GM23338 (cell line): ENCODE measurements around the gene ZNF837. TPM values are rescaled to one million over a fixed set of nuclear protein-coding genes. Genes with fewer than 3 reads are reported as not detected.

Experiments
- ATAC-seq: fragments of 200-7000 bp; cut with Tn5 transposase; 3 replicates; pipeline ENCODE4 v1.9.1; 2020
- DNase-seq: peaks from one replicate; pipeline ENCODE4 v3.0.0-alpha.2; 2015; ENCODE audit warnings: low spot score
- H2AFZ ChIP-seq: fragments of 200-600 bp; sonication (generic); 2 replicates; pipeline ENCODE4 v1.8.0; 2016; ENCODE audit warnings: antibody characterized with exemption, mild to moderate bottlenecking, moderate library complexity
- H3F3A ChIP-seq: fragments of 200-600 bp; sonication (generic); replicated peaks from 2 replicates; pipeline ENCODE4 v1.8.0; 2017; ENCODE audit warnings: antibody characterized with exemption, mixed run types, low read depth
- H3K27ac ChIP-seq: fragments of 200-600 bp; sonication (generic); 2 replicates; pipeline ENCODE4 v1.6.1; 2016; ENCODE audit warnings: low read depth
- H3K27me3 ChIP-seq: fragments of 200-600 bp; sonication (generic); 2 replicates; pipeline ENCODE4 v1.8.0; 2016; ENCODE audit warnings: mild to moderate bottlenecking, mixed run types, moderate library complexity; ENCODE audit not compliant: insufficient read depth
- H3K36me3 ChIP-seq: fragments of 200-600 bp; sonication (generic); 2 replicates; pipeline ENCODE4 v1.8.0; 2016; ENCODE audit warnings: mild to moderate bottlenecking; ENCODE audit not compliant: insufficient read depth
- H3K4me1 ChIP-seq: fragments of 200-600 bp; sonication (generic); 2 replicates; pipeline ENCODE4 v1.8.0; 2016; ENCODE audit warnings: mild to moderate bottlenecking, moderate library complexity; ENCODE audit not compliant: insufficient read depth
- H3K4me2 ChIP-seq: fragments of 200-600 bp; sonication (generic); 2 replicates; pipeline ENCODE4 v1.7.1; 2017; ENCODE audit warnings: mixed run types
- H3K4me3 ChIP-seq: fragments of 200-600 bp; sonication (generic); 2 replicates; pipeline ENCODE4 v1.6.1; 2016; ENCODE audit warnings: mixed run types
- H3K79me2 ChIP-seq: fragments of 200-600 bp; sonication (generic); replicated peaks from 2 replicates; pipeline ENCODE4 v1.8.0; 2017; ENCODE audit warnings: mild to moderate bottlenecking; ENCODE audit not compliant: insufficient read depth
- H3K9me2 ChIP-seq: fragments of 200-600 bp; sonication (generic); 2 replicates; pipeline ENCODE4 v1.8.0; 2017; ENCODE audit not compliant: insufficient read depth
- H4K20me1 ChIP-seq: fragments of 200-600 bp; sonication (generic); replicated peaks from 2 replicates; pipeline ENCODE4 v1.8.0; 2017; ENCODE audit warnings: mild to moderate bottlenecking; ENCODE audit not compliant: insufficient read depth
- H3K27ac Mint-ChIP-seq: 2 replicates; pipeline ENCODE4 v1.8.0; 2020; ENCODE audit warnings: inconsistent platforms, mild to moderate bottlenecking, moderate library complexity, mixed read lengths
- H3K27me3 Mint-ChIP-seq: 3 replicates; pipeline ENCODE4 v1.8.0; 2022; ENCODE audit warnings: low read depth, mild to moderate bottlenecking, moderate library complexity, mixed read lengths, inconsistent platforms; ENCODE audit not compliant: insufficient read depth, poor library complexity
- H3K36me3 Mint-ChIP-seq: 3 replicates; pipeline ENCODE4 v1.8.0; 2021; ENCODE audit warnings: low read depth, mild to moderate bottlenecking, inconsistent platforms, moderate library complexity, mixed read lengths
- H3K4me1 Mint-ChIP-seq: 3 replicates; pipeline ENCODE4 v1.8.0; 2020; ENCODE audit warnings: mild to moderate bottlenecking, inconsistent platforms, mixed read lengths
- H3K4me3 Mint-ChIP-seq: 3 replicates; pipeline ENCODE4 v1.8.0; 2021; ENCODE audit warnings: moderate library complexity, mild to moderate bottlenecking, inconsistent platforms, mixed read lengths
- H3K9me3 Mint-ChIP-seq: 3 replicates; pipeline ENCODE4 v1.8.0; 2020; ENCODE audit warnings: moderate library complexity, mild to moderate bottlenecking, inconsistent platforms, mixed read lengths
- REST ChIP-seq: IDR thresholded peaks from one replicate; pipeline ENCODE4 v1.6.1; 2018; ENCODE audit warnings: antibody characterized with exemption; ENCODE audit not compliant: unreplicated experiment
- microRNA-seq: library from miRNA; unstranded; fragments of <30 nt; microRNA quantifications from one replicate; pipeline ENCODE4, GENCODE V29; 2017
- polyA plus RNA-seq: library from polyadenylated mRNA; unstranded; fragments of >200 nt; fragmentation: Nextera tagmentation; extraction: Ambion mirVana; gene quantifications from 2 replicates; pipeline ENCODE4 v1.2.1, GENCODE V29; 2016
- small RNA-seq: library from RNA; depleted of rRNA; stranded (forward); fragments of <200 nt; gene quantifications from one replicate; pipeline ENCODE3, GENCODE V24; 2014; ENCODE audit warnings: low replicate concordance
- total RNA-seq: library from RNA; depleted of rRNA; stranded (reverse); fragments of >200 nt; shearing (Covaris generic); gene quantifications from 2 replicates; pipeline ENCODE4 v1.2.3, GENCODE V29; 2014; rRNA removed

The ZNF837 gene
- total and polyA plus RNA-seq, 2 experiments from 2014 or later: 3.1 to 11.0 TPM

GRCh38 chr19:58318297-58318696 lies 62.5 kb downstream of the ZNF837 start:
- Mint-ChIP-seq H3K27me3 (peaks cover 4% of the 10 kb centered on the region), H3K4me1 (no peaks in the 10 kb centered on the region), H3K36me3 (peaks cover 27% of the 10 kb centered on the region), H3K4me3 (no peak overlapping the region), H3K9me3 (no peaks in the 10 kb centered on the region), H3K27ac (no peak overlapping the region)
- Histone ChIP-seq H3K4me2 (no peak overlapping the region), H3K4me1 (no peaks in the 10 kb centered on the region), H4K20me1 (peaks cover 17% of the 10 kb centered on the region), H3K79me2 (no peaks in the 10 kb centered on the region), H3K4me3 (no peak overlapping the region), H2AFZ (no peak overlapping the region), H3K9me2 (no peaks in the 10 kb centered on the region), H3F3A (no peaks in the 10 kb centered on the region), H3K36me3 (peaks cover 7% of the 10 kb centered on the region; the same call in 1 of the 2 replicates), H3K27me3 (no peaks in the 10 kb centered on the region), H3K27ac (no peak overlapping the region)
- no peak for DNase-seq
- no peak for TF ChIP-seq REST
- ATAC-seq: no peak; the same call in 2 of the 3 replicates

Small RNA genes within 50 kb of the gene (microRNA-seq; reads per million reads assigned to microRNA genes)
- gene MIR4754 (not detected), gene MIR6806 (not detected)

Small RNA genes within 50 kb of the gene (small RNA-seq; reads per million reads assigned to genes)
- gene MIR4754 (not detected), gene MIR6806 (not detected), gene RNA5SP473 (0.10 reads per million)

Other genes with a start within 250 kb of the ZNF837 start
- gene ZNF329, start 230.2 kb downstream of the ZNF837 start, total RNA-seq: 15.2 and 16.9 TPM in 2 replicates
- 2.7 and 3.3 TPM in 2 replicates for gene ZNF329, start 230.2 kb downstream of the ZNF837 start, polyA plus RNA-seq
- 31.2 and 40.0 TPM in 2 replicates for gene ZNF274, start 198.0 kb downstream of the ZNF837 start, total RNA-seq
- gene ZNF274, start 198.0 kb downstream of the ZNF837 start, polyA plus RNA-seq: 17.5 and 19.9 TPM in 2 replicates
- 93.9 and 105 TPM in 2 replicates for gene ZNF544, start 152.1 kb downstream of the ZNF837 start, total RNA-seq
- gene ZNF544, start 152.1 kb downstream of the ZNF837 start, polyA plus RNA-seq: 27.7 and 29.4 TPM in 2 replicates
- 27.4 and 30.3 TPM in 2 replicates for gene ZNF8, start 102.1 kb downstream of the ZNF837 start, total RNA-seq
- gene ZNF8, start 102.1 kb downstream of the ZNF837 start, polyA plus RNA-seq: 4.3 and 4.7 TPM in 2 replicates
- gene ERVK3-1, start 75.7 kb downstream of the ZNF837 start, total RNA-seq: 26.1 and 34.4 TPM in 2 replicates
- 64.2 and 66.2 TPM in 2 replicates for gene ERVK3-1, start 75.7 kb downstream of the ZNF837 start, polyA plus RNA-seq
- gene ZSCAN22, start 54.0 kb downstream of the ZNF837 start, total RNA-seq: 2.7 and 2.9 TPM in 2 replicates
- 0.86 and 0.99 TPM in 2 replicates for gene ZSCAN22, start 54.0 kb downstream of the ZNF837 start, polyA plus RNA-seq
- 6.5 and 17.7 TPM in 2 replicates for gene A1BG, start 27.5 kb downstream of the ZNF837 start, total RNA-seq
- 43.5 and 50.5 TPM in 2 replicates for gene A1BG, start 27.5 kb downstream of the ZNF837 start, polyA plus RNA-seq
- 1.0 and 2.0 TPM in 2 replicates for gene ZNF497, start 18.3 kb downstream of the ZNF837 start, total RNA-seq
- 0.44 and 0.61 TPM in 2 replicates for gene ZNF497, start 18.3 kb downstream of the ZNF837 start, polyA plus RNA-seq
- gene RPS5, start 6.2 kb upstream of the ZNF837 start, total RNA-seq: 2,020 and 2,111 TPM in 2 replicates
- gene RPS5, start 6.2 kb upstream of the ZNF837 start, polyA plus RNA-seq: 734 and 753 TPM in 2 replicates
- gene RNF225, start 14.6 kb upstream of the ZNF837 start, total RNA-seq: 0.87 TPM in 1 of 2 replicates, not detected in the other
- not detected in 2 replicates for gene RNF225, start 14.6 kb upstream of the ZNF837 start, polyA plus RNA-seq
- gene ZNF584, start 27.6 kb upstream of the ZNF837 start, total RNA-seq: 8.1 and 9.1 TPM in 2 replicates
- gene ZNF584, start 27.6 kb upstream of the ZNF837 start, polyA plus RNA-seq: 1.1 and 2.3 TPM in 2 replicates
- 3.0 and 5.2 TPM in 2 replicates for gene ZNF132, start 59.1 kb upstream of the ZNF837 start, total RNA-seq
- gene ZNF132, start 59.1 kb upstream of the ZNF837 start, polyA plus RNA-seq: 1.1 and 2.2 TPM in 2 replicates
- 3.0 and 4.7 TPM in 2 replicates for gene ZNF324B, start 70.6 kb upstream of the ZNF837 start, total RNA-seq
- 0.50 and 0.61 TPM in 2 replicates for gene ZNF324B, start 70.6 kb upstream of the ZNF837 start, polyA plus RNA-seq
- gene ZNF324, start 86.0 kb upstream of the ZNF837 start, total RNA-seq: 11.4 and 15.0 TPM in 2 replicates
- gene ZNF324, start 86.0 kb upstream of the ZNF837 start, polyA plus RNA-seq: 3.5 and 3.9 TPM in 2 replicates
- gene ZNF446, start 95.3 kb upstream of the ZNF837 start, total RNA-seq: 5.6 and 5.9 TPM in 2 replicates
- gene ZNF446, start 95.3 kb upstream of the ZNF837 start, polyA plus RNA-seq: 2.1 and 2.4 TPM in 2 replicates
- 13.4 and 16.2 TPM in 2 replicates for gene SLC27A5, start 131.0 kb upstream of the ZNF837 start, total RNA-seq
- gene SLC27A5, start 131.0 kb upstream of the ZNF837 start, polyA plus RNA-seq: 35.5 and 37.7 TPM in 2 replicates
- 9.0 and 10.4 TPM in 2 replicates for gene ZBTB45, start 138.8 kb upstream of the ZNF837 start, total RNA-seq
- 8.5 and 9.5 TPM in 2 replicates for gene ZBTB45, start 138.8 kb upstream of the ZNF837 start, polyA plus RNA-seq
- gene TRIM28, start 163.0 kb upstream of the ZNF837 start, total RNA-seq: 1,208 and 1,430 TPM in 2 replicates
- gene TRIM28, start 163.0 kb upstream of the ZNF837 start, polyA plus RNA-seq: 920 and 1,022 TPM in 2 replicates
- 78.6 and 92.2 TPM in 2 replicates for gene CHMP2A, start 174.1 kb upstream of the ZNF837 start, total RNA-seq
- 143 and 145 TPM in 2 replicates for gene CHMP2A, start 174.1 kb upstream of the ZNF837 start, polyA plus RNA-seq
- gene UBE2M, start 177.6 kb upstream of the ZNF837 start, total RNA-seq: 43.7 and 64.5 TPM in 2 replicates
- 27.6 and 39.8 TPM in 2 replicates for gene UBE2M, start 177.6 kb upstream of the ZNF837 start, polyA plus RNA-seq
- gene MZF1, start 192.3 kb upstream of the ZNF837 start, total RNA-seq: 17.8 and 21.8 TPM in 2 replicates
- gene MZF1, start 192.3 kb upstream of the ZNF837 start, polyA plus RNA-seq: 10.2 and 10.8 TPM in 2 replicates